ENCODE data around the gene LAMB2. TPM values are rescaled to one million over a fixed set of nuclear protein-coding genes. Genes with fewer than 3 reads are reported as not detected.

The LAMB2 gene
- total and polyA plus RNA-seq, 2 donors (not counting 1 experiment from before 2014, with no cell fraction given) = 0.67 to 0.74 TPM

DNA sequence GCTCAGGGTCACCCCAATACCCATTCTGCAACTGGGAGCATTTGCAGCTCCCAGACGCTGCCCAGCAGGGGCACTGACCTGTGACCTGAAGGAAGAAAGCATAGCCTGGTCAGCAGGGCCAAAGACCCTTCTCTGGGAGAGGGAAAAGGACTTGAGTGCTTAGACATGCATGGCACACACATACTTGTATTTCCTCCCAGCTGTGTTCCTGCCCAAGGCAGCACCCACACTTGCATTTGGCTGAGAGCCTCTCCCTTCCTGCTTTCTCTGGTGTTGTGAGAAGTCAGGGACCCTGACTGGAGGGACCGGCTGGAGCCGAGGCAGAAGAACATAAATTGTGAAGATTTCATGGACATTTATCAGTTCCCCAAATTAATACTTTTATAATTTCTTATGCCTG, 7.2 kb upstream of the LAMB2 start:
- Histone ChIP-seq H3K9me3 (ENCODE audit: control extremely low read depth in 1 of 3, control insufficient read depth in 2 of 3, insufficient read depth in 1 of 3, low read length in 2 of 3) (peaks cover 0 to 15% (median 5%) of the 10 kb centered on the region in 3 donors), H3K9ac (ENCODE audit: low read length) (no peak overlapping the region), H3K27ac (ENCODE audit: low read length in 2 of 2) (no peak overlapping the region), H3K4me3 (ENCODE audit: control extremely low read depth in 1 of 5, extremely low read depth in 1 of 5, insufficient read depth in 1 of 5, low read depth in 2 of 5, low read length in 4 of 5) (no peak overlapping the region), H3K4me2 (replicated peaks; ENCODE audit: low read depth, low read length, poor library complexity, severe bottlenecking) (no peak overlapping the region), H3K79me2 (ENCODE audit: control insufficient read depth, insufficient read depth, low read length) (no peaks in the 10 kb centered on the region), H3K4me1 (ENCODE audit: control insufficient read depth in 2 of 2, insufficient read depth in 2 of 2, low read length in 2 of 2) (no peaks in the 10 kb centered on the region), H2AFZ (ENCODE audit: insufficient read depth, low read depth, low read length, poor library complexity, severe bottlenecking) (no peak overlapping the region), H3K36me3 (replicated peaks in 1 of 2; ENCODE audit: control extremely low read depth in 1 of 2, control insufficient read depth in 1 of 2, extremely low read depth in 1 of 2, insufficient read depth in 2 of 2, low read length in 1 of 2) (no peaks in the 10 kb centered on the region), H3K27me3 (replicated peaks in 1 of 4; ENCODE audit: control extremely low read depth in 1 of 4, control insufficient read depth in 3 of 4, insufficient read depth in 4 of 4, low read length in 3 of 4) (peaks cover 0 to 21% (median 5%) of the 10 kb centered on the region in 4 experiments), H4K20me1 (ENCODE audit: control insufficient read depth, insufficient read depth, low read length, poor library complexity, severe bottlenecking) (no peaks in the 10 kb centered on the region)
- H3K4me1 Mint-ChIP-seq = no peaks in the 10 kb centered on the region
- H3K27ac Mint-ChIP-seq = no peak overlapping the region
- TF ChIP-seq EZH2 (IDR thresholded peaks at IDR 0.05; ENCODE audit: borderline replicate concordance, insufficient read depth, low read depth, low read length, poor library complexity, severe bottlenecking) (no peak), CTCF (IDR thresholded peaks at IDR 0.05) (no peak)
- POLR2A ChIA-PET = no interaction called here
- CTCF ChIA-PET = no interaction called here
- DNase-seq (no peak), ATAC-seq (ENCODE audit: low read depth) (no peak)
- peaks cover 9% of the 10 kb centered on the region for H3K9me3 Mint-ChIP-seq (ENCODE audit: insufficient read depth)
- no peak overlapping the region for H3K4me3 Mint-ChIP-seq
- H3K27me3 Mint-ChIP-seq = peaks cover 29% of the 10 kb centered on the region
- WGBS (ENCODE audit: insufficient coverage) = 14% methylated on average over 1 of the region's 3 CpGs
- intact Hi-C loops (cut with micrococcal nuclease) = no loop called here

GRCh38 chr3:49135499-49135898, 2.6 kb upstream of the LAMB2 start:
- H3K27ac Mint-ChIP-seq = no peak overlapping the region
- Histone ChIP-seq H3K9me3 (ENCODE audit: control extremely low read depth in 1 of 3, control insufficient read depth in 2 of 3, insufficient read depth in 1 of 3, low read length in 2 of 3) (no peaks in the 10 kb centered on the region), H3K4me3 (ENCODE audit: control extremely low read depth in 1 of 5, extremely low read depth in 1 of 5, insufficient read depth in 1 of 5, low read depth in 2 of 5, low read length in 4 of 5) (no peak overlapping the region), H2AFZ (ENCODE audit: insufficient read depth, low read depth, low read length, poor library complexity, severe bottlenecking) (no peak overlapping the region), H3K27me3 (replicated peaks in 1 of 4; ENCODE audit: control extremely low read depth in 1 of 4, control insufficient read depth in 3 of 4, insufficient read depth in 4 of 4, low read length in 3 of 4) (peaks cover 0 to 42% (median 3%) of the 10 kb centered on the region in 4 experiments), H3K36me3 (replicated peaks in 1 of 2; ENCODE audit: control extremely low read depth in 1 of 2, control insufficient read depth in 1 of 2, extremely low read depth in 1 of 2, insufficient read depth in 2 of 2, low read length in 1 of 2) (no peaks in the 10 kb centered on the region), H4K20me1 (ENCODE audit: control insufficient read depth, insufficient read depth, low read length, poor library complexity, severe bottlenecking) (no peaks in the 10 kb centered on the region), H3K9ac (ENCODE audit: low read length) (no peak overlapping the region), H3K4me2 (replicated peaks; ENCODE audit: low read depth, low read length, poor library complexity, severe bottlenecking) (no peak overlapping the region), H3K79me2 (ENCODE audit: control insufficient read depth, insufficient read depth, low read length) (no peaks in the 10 kb centered on the region), H3K4me1 (ENCODE audit: control insufficient read depth in 2 of 2, insufficient read depth in 2 of 2, low read length in 2 of 2) (peaks cover 4 to 10% of the 10 kb centered on the region in 2 donors), H3K27ac (ENCODE audit: low read length in 2 of 2) (no peak overlapping the region)
- peaks cover 31% of the 10 kb centered on the region for H3K27me3 Mint-ChIP-seq
- intact Hi-C loops (cut with micrococcal nuclease) = no loop called here
- H3K4me1 Mint-ChIP-seq = peaks cover 2% of the 10 kb centered on the region
- no peak overlapping the region for H3K4me3 Mint-ChIP-seq
- ATAC-seq (ENCODE audit: low read depth) (no peak), DNase-seq (no peak)
- ChIA-PET CTCF (no interaction called here), POLR2A (no interaction called here)
- TF ChIP-seq CTCF (IDR thresholded peaks at IDR 0.05) (no peak), EZH2 (IDR thresholded peaks at IDR 0.05; ENCODE audit: borderline replicate concordance, insufficient read depth, low read depth, low read length, poor library complexity, severe bottlenecking) (no peak)
- WGBS (ENCODE audit: insufficient coverage) = 89% methylated on average over 4 of the region's 4 CpGs
- H3K9me3 Mint-ChIP-seq (ENCODE audit: insufficient read depth) = peaks cover 2% of the 10 kb centered on the region

Measured in B cell (primary cell).